Activated naive CD4-positive, alpha-beta T cell (primary cell): Measurements from ENCODE around the gene SLC25A12.

ENCODE experiments used
- DNase-seq, 4 experiments: peaks; one replicate each; lab custom pipeline; 2025; lab: John Stamatoyannopoulos, UW

The SLC25A12 gene

GRCh38 chr2:171883275-171883893, 10.7 kb downstream of the SLC25A12 start:
- no peak for DNase-seq

- DNase-seq = no peak
Measured at GRCh38 chr2:171882089-171882769, 11.8 kb downstream of the SLC25A12 start.

GRCh38 chr2:171880774-171881173, 13.3 kb downstream of the SLC25A12 start:
- DNase-seq = no peak

DNA sequence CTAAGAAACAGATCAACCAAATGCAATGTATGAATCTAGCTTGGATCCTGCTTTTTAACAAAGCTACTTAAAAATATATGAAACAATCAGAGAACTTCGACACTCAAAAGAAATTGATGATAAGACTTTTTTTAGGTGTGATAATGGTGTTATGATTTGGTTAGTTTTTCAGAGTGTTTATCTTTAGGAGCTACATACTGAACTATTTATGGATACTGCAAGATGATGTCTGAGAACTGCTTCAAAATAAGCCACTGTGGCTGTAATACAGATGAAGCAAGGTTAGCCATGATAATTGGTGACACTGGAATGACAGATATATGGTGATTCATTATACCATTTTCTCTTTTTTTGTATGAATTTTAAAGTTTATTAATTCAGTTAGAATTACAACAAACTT, 14.2 kb downstream of the SLC25A12 start:
- DNase-seq = no peak

- DNase-seq = no peak
Measured at GRCh38 chr2:171878481-171878993, 15.5 kb downstream of the SLC25A12 start.

GRCh38 chr2:171874963-171875362, 19.1 kb downstream of the SLC25A12 start:
- no peak for DNase-seq

GRCh38 chr2:171874517-171874916, 19.5 kb downstream of the SLC25A12 start:
- no peak for DNase-seq

DNA sequence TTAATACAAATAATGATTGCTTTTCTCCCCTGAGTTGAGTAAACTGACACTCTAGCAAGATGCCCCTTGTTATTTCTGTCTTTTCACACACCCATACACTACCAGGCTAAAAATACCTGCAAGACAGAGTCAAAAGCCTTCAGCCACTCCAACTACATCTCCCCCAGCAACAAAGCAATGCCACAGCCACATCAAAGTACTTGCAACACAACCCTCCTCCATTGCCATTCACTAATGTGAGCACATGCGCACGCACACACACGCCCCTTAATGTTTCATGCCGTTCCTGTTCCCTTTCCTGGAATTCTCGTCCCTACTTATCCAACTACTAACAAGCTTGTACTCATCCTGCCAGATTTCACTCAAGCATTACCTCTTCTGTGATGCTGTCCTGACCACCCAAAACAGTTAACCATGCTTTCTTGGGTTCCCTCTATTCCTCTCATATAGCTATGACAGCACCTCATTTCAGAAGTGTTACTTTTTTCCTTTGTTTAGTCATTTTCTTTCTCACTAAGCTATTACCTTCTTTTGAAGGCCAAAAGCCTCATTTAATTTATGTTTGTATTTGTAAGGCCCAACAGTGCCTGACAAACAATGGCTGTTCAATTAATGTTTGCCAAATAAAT, 29.6 kb downstream of the SLC25A12 start:
- no peak for DNase-seq

GRCh38 chr2:171862501-171862900, 31.5 kb downstream of the SLC25A12 start:
- DNase-seq = no peak

DNA sequence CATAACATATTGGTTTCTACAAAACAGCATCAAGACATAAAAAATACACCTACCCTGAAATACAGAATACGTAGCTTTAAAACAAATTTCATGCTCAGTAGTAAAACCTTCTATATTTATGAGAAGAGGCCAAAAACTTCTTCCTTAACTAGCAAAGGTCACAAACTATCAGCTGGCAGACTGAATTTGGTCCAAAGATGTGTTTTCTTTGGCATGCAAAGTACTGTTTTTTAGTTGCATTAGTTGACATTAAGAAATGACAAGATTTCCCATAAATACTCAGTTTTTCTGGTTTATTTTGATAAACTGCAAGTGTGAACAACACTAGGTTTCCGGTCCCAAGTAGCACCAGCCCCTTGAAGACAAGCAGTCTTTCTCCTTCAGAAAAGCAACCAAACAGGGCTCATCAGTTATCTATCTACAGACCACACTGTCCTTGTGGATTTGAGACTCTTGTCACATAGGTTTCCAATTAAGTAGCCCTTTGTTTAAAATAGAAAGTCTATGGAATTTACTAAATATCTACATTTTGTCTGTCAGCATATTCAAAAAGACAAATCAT, 35.6 kb downstream of the SLC25A12 start:
- no peak for DNase-seq

DNA sequence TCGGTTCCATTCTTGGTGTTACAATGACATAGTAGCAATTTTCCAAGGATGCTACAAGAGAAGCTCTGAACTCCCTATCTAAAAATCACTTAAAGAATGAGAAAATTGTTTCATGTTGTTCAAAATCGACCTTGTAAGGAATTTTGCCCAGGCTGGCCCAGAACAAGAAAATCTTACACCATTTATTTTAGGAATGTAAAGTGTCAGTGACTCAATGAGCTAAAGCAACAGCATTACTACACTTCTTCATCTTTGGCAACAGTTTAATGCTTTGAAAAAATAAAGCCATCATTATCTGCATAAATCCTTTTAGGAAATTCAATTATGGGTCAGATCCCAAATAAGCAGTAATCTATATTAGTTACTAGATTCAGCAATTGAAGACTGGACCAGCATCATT, 38.6 kb downstream of the SLC25A12 start:
- no peak for DNase-seq

GRCh38 chr2:171852366-171852888, 41.6 kb downstream of the SLC25A12 start:
- DNase-seq = no peak

- DNase-seq = no peak
Measured at GRCh38 chr2:171847627-171848026, 46.4 kb downstream of the SLC25A12 start.

DNA sequence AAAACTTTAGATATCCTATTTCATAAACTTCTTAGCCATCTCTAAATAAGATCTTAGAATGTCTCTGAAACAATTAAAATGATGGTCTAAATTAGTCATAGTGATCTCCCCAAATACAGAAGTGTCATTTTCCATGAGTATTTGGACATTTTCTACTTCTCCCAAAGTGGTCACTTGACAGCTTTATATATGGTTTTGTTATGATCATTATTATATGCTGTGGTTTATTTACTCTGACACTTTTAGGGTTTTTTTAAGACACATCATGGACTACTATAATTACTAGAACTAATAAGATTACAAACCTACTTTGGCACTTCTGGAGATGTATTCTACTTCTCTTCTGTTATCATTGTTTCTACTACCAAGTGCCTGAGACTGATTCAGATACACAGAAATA, 47.1 kb downstream of the SLC25A12 start:
- no peak for DNase-seq

DNA sequence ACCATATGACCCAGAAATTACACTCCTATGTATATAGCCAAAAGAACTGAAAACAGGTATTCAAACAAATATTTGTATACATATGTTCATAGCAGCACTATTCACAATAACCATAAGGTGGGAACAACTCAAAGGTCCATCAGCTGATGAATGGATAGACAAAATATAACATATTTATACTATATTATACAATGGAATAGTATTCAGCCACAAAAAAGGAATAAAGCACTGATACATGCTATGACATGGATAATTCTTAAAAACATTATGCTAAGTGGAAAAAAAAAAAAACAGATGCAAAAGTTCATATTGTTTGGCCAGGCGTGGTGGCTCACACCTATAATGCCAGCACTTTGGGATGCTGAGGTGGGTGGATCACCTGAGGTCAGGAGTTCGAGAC, 52.0 kb downstream of the SLC25A12 start:
- DNase-seq = no peak

DNA sequence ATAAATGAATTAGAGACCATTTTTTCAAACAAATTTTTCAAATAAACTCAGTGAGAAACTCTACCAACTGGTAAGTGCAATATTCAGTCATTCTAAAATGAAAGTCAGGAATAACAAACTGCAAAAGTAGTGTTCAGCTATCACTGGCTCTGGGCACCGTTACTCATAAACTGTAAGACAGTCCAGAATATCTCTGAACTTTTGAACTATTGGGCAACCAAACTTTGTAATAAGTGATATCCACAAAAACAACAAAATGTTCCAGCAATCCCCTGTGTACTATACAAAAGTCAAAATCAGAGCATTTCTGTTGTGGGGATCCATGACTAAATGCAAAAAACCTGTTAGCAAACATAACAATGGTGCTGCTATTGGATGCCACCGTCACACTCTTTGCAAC, 56.3 kb downstream of the SLC25A12 start:
- no peak for DNase-seq

- no peak for DNase-seq
Measured at GRCh38 chr2:171836146-171836910, 57.7 kb downstream of the SLC25A12 start.

DNA sequence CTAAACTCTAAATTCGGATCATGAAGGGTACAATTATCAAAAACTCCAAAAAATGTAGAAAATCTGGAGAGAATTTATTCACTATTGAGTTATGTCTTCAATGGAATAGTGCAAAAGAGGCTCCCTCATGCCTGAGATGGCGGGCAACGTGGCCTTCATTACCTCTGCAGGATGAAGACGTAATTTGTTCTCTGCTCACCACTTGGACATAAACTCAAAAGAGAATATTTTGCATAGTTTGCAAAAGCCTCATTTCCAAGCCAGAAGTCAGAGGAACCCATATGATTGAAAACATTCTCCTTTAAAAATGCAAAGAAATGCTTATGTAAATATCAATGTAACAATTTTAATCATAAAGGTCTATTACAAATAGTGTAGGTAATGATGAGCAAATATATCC, 58.7 kb downstream of the SLC25A12 start:
- DNase-seq = no peak

- no peak for DNase-seq
Measured at GRCh38 chr2:171834286-171834685, 59.8 kb downstream of the SLC25A12 start.

GRCh38 chr2:171832489-171832888, 61.6 kb downstream of the SLC25A12 start:
- DNase-seq = no peak

DNA sequence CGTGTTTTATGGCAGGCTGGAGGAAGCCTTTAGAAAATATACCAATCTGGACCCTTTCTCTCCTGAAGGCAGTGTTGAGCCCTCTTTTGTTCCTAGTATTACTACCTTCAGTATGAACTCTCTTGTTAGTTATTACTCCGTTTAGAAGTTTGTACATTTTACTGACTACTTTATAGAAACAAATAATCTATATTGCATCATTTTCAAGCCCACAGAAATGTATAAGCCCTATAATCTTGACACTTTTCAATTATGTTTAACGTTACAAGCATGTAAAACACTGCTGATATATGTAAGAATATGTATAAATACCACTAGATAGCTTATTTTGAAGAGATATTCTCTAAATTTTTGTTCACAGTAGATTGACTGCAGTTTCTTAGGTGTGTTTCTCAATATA, 64.0 kb downstream of the SLC25A12 start:
- DNase-seq = no peak

DNA sequence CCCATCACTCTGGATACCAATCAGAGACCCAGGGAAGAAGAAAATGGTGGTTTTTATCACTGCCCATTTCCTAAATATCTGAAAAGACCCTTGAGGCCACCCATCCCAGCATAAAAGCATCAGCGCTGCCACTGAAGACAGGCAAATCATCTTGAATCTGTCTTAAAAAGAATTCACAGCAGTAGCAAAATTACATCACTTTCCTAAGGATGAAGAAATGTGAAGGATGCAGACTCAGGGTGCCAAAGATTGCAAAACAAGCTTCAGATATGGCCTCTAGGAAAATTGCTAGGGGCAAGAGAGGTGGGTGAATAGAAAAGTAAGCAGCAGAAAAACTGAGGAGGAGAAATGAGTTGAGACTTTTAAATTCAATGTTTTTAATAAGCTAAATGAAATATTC, 70.0 kb downstream of the SLC25A12 start:
- no peak for DNase-seq
